Cardiac fibroblast (primary cell): ENCODE measurements around the gene TMEM41B.
"Not testable (repeated sequence)": the region's sequence is repeated elsewhere in the genome, so short reads cannot be mapped to it uniquely, and the experiment has no call there.

Experiments used
- DNase-seq, 2 donors: peaks; one replicate each; pipeline versions ENCODE4 v3.0.0 to v3.0.0-alpha.2; 2010; ENCODE audit warnings: low read depth in 2 of 2
- H3K4me3 ChIP-seq, 2 donors: replicated peaks in 1 of 2; 1 replicate in 1 of 2; 2 replicates in 1 of 2; pipeline ENCODE4 v1.5.1; 2011; ENCODE audit warnings: low read depth in 2 of 2, low read length in 2 of 2, mild to moderate bottlenecking in 2 of 2, moderate library complexity in 1 of 2
- TF ChIP-seq, protein P1 (sequence below): IDR thresholded peaks from one replicate; pipeline ENCODE4 v1.5.1; 2011; ENCODE audit warnings: low read depth, mild to moderate bottlenecking, low read length, inconsistent platforms

The TMEM41B gene

DNA sequence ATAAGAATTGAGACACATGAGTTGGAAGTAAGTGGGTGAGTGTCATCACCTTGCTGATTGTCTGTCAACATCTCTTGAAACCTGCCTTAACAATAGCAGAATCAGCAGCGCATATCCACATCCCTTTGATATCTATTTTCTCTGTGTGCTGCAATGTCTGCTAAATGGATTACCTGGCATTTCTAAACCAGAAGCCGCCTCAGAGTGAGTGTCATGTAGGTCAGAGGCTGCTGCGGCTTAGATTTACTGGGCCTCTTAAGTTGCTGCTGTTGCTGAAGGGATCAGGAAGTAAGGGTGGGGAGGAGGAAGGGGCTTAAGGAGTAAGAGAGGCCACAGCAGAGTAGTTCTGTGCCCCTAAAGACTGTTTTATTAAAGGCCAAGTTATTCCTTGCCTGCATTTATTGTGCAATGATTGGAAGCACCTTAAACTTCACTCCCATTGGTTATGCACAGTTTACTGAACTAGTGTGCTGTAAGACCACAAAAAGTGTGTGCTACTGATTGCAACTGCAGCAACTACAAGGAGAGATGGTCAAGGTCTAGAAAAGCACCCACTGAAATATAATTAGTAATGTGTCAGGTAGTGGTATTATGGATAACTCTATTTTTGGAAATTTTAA lies 29.8 kb upstream of the TMEM41B start:
- no peak overlapping the region for H3K4me3 ChIP-seq
- no peak for DNase-seq
- TF ChIP-seq, protein P1, sequence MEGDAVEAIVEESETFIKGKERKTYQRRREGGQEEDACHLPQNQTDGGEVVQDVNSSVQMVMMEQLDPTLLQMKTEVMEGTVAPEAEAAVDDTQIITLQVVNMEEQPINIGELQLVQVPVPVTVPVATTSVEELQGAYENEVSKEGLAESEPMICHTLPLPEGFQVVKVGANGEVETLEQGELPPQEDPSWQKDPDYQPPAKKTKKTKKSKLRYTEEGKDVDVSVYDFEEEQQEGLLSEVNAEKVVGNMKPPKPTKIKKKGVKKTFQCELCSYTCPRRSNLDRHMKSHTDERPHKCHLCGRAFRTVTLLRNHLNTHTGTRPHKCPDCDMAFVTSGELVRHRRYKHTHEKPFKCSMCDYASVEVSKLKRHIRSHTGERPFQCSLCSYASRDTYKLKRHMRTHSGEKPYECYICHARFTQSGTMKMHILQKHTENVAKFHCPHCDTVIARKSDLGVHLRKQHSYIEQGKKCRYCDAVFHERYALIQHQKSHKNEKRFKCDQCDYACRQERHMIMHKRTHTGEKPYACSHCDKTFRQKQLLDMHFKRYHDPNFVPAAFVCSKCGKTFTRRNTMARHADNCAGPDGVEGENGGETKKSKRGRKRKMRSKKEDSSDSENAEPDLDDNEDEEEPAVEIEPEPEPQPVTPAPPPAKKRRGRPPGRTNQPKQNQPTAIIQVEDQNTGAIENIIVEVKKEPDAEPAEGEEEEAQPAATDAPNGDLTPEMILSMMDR = no peak

- no peak for DNase-seq
- TF ChIP-seq, protein P1 = no peak
- no peak overlapping the region for H3K4me3 ChIP-seq
Observed at GRCh38 chr11:9341638-9342178, 27.3 kb upstream of the TMEM41B start.

DNA sequence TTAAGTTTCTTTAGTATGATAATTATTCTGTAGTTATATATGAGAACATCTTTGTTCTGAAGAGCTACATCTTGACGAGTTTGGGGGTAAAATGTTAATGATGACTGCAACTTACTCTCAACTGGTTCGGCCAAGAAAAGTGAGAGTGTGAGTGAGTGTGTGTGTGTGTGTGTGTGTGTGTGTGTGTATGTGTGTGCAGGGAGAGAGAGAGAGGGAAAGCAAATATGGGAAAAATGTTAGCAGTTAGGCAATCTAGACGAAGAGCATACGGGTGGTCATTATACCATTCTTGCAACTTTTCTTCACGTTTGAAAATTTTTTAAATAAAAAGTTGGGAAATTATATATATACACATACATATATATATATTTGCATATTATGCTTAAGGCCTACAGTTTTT lies 18.3 kb upstream of the TMEM41B start:
- H3K4me3 ChIP-seq = no peak overlapping the region
- DNase-seq = no peak
- TF ChIP-seq, protein P1 = no peak

GRCh38 chr11:9330387-9331384 lies 16.3 kb upstream of the TMEM41B start:
- peak in 1 of 2 donors; percentile 40 for DNase-seq
- no peak overlapping the region for H3K4me3 ChIP-seq
- TF ChIP-seq, protein P1 = no peak

- TF ChIP-seq, protein P1 = no peak
- DNase-seq = no peak
- no peak overlapping the region for H3K4me3 ChIP-seq
Observed at GRCh38 chr11:9320047-9320446, 5.7 kb upstream of the TMEM41B start.

GRCh38 chr11:9319377-9320001 lies 5.1 kb upstream of the TMEM41B start:
- DNase-seq, H3K4me3 ChIP-seq: not testable (repeated sequence)

- not testable (repeated sequence) for H3K4me3 ChIP-seq, DNase-seq
Observed at GRCh38 chr11:9318442-9319376, 4.3 kb upstream of the TMEM41B start.
